Right ventricle myocardium superior (tissue), 1 donor: Measurements from ENCODE around the gene CRISPLD2. TPM values are rescaled to one million over a fixed set of nuclear protein-coding genes. Genes with fewer than 3 reads are reported as not detected.
A peak's percentile ranks its signal among the peaks of the same experiment; 100 is the strongest.

Source experiments
- ATAC-seq: fragments of 200-7000 bp; cut with Tn5 transposase; one replicate; pipeline ENCODE4 v1.9.1; 2020; ENCODE audit warnings: mild to moderate bottlenecking; ENCODE audit not compliant: poor library complexity
- DNase-seq: peaks from one replicate; pipeline ENCODE4 v3.0.0-alpha.2; 2020
- intact Hi-C: fragments of 100-400 bp; cut with DNase I; formaldehyde crosslinking; loops from one replicate; pipeline ENCODE4 v1.11.2; 2022
- long read RNA-seq: library from polyadenylated mRNA; unstranded; transcript quantifications from one replicate; pipeline ENCODE4 v2.0.0, GENCODE V29; 2021
- total RNA-seq: library from RNA; stranded (reverse); fragmentation: NEBNext Ultra II Directional; extraction: Animal tissue kit (Norgen Biotek cat#: 25700); gene quantifications from one replicate; pipeline ENCODE4 v1.2.1, GENCODE V29; 2021
- donor health status: DM: no; HTN: yes; CAD: no; lungs with severe emphysema.

Gene CRISPLD2
- 23.5 TPM for total RNA-seq
- long read RNA-seq, full-length matches to known transcripts: 7 of 16 reads
- long read RNA-seq, partial matches to known transcripts: 3 of 16 reads
- long read RNA-seq, other reads (novel, unspliced or antisense): 6 of 16 reads

DNA sequence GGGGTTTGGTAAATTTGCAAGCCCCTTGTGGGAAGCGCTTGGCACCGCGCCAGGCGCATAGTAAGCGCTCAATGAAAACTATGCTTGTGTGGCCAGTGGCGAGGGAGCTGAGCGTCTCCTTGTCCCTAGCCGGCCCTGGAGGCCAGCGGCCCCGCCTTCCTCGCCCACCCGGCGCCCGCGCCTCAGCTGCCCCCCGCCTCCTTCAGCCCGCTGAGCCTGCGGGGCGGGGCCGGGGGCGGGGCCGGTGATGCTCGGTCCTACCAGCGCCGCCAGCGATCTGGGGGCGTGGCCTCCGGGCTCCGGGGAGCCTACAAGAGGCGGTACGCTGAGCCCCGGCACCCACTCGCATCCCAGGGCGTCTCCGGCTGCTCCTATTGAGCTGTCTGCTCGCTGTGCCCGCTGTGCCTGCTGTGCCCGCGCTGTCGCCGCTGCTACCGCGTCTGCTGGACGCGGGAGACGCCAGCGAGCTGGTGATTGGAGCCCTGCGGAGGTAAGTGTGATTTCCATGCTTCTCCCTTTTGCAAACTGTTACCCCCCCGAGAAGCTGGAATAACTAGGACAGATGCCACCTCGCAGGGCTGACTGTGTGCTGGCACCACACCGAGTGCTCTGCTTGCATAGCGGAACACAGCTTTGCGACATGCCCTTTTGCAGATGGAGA, at the start of gene CRISPLD2:
CRISPLD2 (plus strand) TSS at position 342 of the 661 bp plus-strand sequence. CDS start 18,511 bp downstream, outside the sequence.
- DNase-seq (peak; percentile 98), ATAC-seq (peak; percentile 95)
- intact Hi-C loops: no loop called here

DNA sequence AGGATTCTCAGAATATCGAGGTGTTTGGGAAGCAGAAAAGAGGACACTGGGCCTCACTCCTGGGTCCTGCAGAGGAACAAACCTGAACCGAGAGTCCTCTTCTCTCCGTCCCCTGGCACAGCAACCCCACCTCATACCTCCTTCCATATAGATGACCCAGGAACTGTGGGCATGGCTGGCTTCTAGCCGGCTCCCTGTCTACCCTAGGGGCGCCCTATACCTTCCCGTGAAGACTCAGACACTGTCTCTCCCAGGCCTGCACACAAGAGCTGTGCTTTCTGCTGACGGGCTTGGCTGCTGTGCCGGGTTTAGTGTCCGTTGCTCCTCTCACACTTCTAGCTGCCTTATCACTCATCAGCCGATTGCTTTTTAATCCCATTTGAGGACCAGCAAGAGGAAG, 46.5 kb upstream of the CRISPLD2 start:
- ATAC-seq (no peak), DNase-seq (no peak)
- intact Hi-C loops: no loop called here

DNA sequence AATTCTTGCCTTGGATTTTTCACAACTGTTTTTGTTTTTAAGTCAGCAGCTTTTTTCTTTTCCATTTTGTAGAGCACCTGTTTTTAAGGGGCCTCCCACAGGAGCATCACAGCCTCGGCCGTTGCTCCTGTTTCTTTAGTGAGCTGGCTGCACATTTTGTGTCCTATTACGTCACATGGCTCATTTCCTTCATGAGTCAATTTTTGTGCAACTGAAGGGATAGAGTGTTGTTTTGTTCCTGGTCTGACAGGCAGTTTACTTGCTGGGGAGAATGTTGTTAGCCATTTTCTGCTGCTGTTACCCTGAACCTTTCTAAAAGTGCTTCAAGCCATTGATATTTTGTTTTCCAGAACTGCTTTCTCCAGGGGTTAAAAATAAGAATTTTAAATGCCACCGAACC, 45.0 kb upstream of the CRISPLD2 start:
- intact Hi-C loops: no loop called here
- peak; percentile 68 for ATAC-seq
- no peak for DNase-seq

DNA sequence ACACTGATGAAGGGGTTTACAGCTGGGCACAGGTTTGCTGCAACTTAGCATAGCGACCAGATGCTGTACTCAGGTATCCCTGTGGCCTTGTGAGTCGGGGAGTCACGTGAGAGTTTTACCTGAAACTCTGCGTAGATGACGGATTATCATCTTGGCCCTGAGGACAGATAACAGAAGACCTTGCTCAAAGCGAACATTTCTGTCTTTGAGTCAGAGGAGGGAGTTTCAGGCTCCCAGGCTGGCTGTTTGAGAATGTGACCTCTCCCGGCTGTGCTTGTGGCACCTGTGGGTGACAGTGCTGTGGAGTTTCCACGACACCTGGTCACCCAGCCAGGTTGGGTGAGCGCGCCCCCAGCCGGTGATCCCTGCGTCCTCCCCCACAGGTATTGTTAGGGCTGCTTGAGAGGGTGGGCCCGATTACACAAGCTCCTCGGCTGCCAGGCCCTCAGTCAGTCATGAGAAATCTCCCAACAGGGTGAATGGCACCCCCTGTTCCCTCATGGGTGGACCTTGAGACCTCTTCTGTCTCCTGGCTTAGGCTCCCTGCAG, 44.4 kb upstream of the CRISPLD2 start:
- ATAC-seq (no peak), DNase-seq (no peak)
- intact Hi-C loops: no loop called here

GRCh38 chr16:84777435-84777834, 42.4 kb upstream of the CRISPLD2 start:
- DNase-seq: no peak
- no peak for ATAC-seq
- intact Hi-C loops: no loop called here

GRCh38 chr16:84778720-84779119, 41.1 kb upstream of the CRISPLD2 start:
- intact Hi-C loops: no loop called here
- ATAC-seq: no peak
- no peak for DNase-seq

GRCh38 chr16:84780063-84780462, 39.7 kb upstream of the CRISPLD2 start:
- DNase-seq (no peak), ATAC-seq (no peak)
- intact Hi-C loops: no loop called here

DNA sequence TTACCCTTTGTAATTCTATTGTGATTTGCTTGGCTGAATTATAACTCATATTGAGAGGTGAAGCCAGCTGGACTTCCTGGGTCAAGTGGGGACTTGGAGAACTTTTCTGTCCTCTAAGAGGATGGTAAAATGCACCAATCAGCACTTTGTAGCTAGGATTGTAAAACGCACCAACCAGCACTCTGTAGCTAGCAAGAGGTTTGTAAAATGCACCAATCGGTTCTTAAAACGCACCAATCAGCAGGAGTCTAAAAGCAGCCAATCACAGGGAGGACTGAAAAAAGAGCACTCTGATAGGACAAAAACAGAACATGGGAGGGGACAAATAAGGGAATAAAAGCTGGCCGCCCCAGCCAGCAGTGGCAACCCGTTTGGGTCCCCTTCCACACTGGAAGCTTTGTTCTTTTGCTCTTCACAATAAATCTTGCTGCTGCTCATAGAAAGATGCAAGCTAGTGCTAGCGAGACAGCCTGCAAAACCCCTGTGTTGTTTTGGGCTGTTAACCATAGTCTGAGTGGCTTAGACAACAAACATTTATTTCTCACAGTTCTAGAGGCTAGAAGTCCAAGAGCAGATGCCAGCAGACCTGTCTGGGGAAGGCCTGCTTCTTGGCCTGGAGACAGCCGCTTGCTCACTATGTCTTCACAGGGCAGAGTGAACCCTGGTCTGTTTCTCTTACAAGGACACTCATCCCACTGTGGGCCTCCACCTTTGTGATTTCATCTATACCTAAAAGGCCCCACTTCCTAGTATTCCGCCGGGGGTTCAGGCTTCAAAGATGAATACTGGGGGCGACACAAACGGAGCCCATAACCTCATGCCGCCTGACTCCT, 39.0 kb upstream of the CRISPLD2 start:
- DNase-seq (no peak), ATAC-seq (no peak)
- intact Hi-C loops: no loop called here

- intact Hi-C loops: no loop called here
- ATAC-seq (no peak), DNase-seq (no peak)
Measured at GRCh38 chr16:84782846-84783245, 36.9 kb upstream of the CRISPLD2 start.

- DNase-seq: peak; percentile 64
- ATAC-seq: peak; percentile 82
Measured at GRCh38 chr16:84785843-84786581, 33.8 kb upstream of the CRISPLD2 start.

GRCh38 chr16:84786605-84787262, 33.1 kb upstream of the CRISPLD2 start:
- ATAC-seq (peak; percentile 64), DNase-seq (no peak)
- intact Hi-C loops: no loop called here

More at GRCh38 chr16:84785843-84786581, 33.8 kb upstream of the CRISPLD2 start:
- intact Hi-C loops: no loop called here

DNA sequence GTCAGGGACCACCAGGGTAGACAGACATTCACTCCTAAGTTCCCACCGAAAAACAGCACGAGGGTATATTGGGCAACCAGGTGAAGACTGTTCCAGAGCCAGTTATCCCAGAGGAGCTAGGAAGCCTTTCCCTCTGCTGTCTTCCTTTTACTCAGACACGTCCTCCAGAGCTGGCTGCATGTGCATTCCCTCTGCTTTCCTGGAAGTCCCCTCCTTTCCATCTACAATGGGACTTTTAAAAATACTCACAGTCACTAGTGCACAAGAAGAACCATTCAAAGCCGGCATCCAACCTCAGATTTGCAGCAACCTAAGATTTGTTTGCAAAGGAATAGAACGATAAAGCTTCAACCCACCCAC, 32.5 kb upstream of the CRISPLD2 start:
- intact Hi-C loops: no loop called here
- no peak for ATAC-seq
- no peak for DNase-seq

DNA sequence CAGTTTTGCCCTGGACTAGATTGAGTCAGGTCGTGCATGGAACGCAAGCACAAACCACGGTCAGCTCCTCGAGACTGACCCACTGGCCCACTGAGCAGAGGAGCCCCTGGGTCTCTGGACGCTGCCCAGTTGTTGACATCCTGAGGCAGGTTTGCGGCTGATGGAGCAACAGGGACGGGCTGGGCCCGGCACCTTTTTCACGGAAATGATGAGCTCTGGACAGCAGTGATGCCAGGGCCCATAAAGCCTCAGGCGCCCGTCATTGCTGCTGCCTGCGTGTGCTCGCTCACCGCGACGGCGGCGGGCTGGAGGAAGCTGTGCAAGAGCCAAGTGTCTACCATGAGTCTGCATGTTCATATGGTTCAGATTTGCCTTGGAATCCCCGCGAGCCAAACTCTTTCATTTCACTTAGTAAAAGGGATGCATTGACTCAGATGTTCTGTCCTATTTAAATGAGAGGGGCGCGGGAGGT, 30.8 kb upstream of the CRISPLD2 start:
- DNase-seq: no peak
- intact Hi-C loops: no loop called here
- ATAC-seq: no peak

DNA sequence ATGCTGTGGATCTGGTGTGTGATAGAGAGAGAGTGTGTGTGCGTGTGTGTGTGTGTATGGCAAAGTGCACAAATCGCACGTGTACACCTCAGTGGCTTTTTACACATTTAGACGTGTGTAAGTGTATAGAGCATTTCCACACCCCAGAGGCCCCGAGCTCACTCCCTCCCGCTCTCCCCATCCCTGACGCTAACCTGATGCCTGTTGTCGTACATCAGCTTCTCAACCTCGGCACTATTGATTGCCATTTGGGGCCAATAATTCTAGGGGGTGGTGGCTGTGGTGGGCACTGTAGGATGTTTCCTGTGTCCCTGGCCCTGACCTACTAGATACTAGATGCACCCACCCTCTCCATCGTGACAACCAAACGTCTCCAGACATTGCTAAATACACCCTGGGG, 30.4 kb upstream of the CRISPLD2 start:
- DNase-seq: no peak
- intact Hi-C loops: no loop called here
- no peak for ATAC-seq

- intact Hi-C loops: no loop called here
- DNase-seq: no peak
- no peak for ATAC-seq
Measured at GRCh38 chr16:84790301-84790700, 29.5 kb upstream of the CRISPLD2 start.

DNA sequence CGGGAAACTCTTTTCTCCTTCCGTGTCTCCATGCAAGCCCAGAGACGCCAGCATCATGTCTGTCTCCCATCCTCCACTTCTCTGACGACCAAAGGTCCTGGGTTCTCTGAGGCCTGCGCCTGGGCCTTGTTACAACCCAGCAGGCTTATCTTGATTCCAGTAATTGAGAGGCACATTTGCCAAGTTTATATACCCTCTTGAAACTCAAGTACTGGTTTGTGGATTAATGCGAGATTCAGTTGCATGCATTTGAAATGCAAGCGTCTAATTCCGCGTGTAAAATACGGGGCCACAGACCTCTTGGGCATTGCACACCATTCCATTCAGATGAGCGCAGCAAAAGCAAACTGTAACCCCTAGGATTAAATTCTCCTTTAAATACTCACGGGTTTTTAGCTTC, 28.7 kb upstream of the CRISPLD2 start:
- ATAC-seq (no peak), DNase-seq (no peak)
- intact Hi-C loops: no loop called here

- intact Hi-C loops: no loop called here
- DNase-seq: no peak
- ATAC-seq: no peak
Measured at GRCh38 chr16:84791501-84791900, 28.3 kb upstream of the CRISPLD2 start.

DNA sequence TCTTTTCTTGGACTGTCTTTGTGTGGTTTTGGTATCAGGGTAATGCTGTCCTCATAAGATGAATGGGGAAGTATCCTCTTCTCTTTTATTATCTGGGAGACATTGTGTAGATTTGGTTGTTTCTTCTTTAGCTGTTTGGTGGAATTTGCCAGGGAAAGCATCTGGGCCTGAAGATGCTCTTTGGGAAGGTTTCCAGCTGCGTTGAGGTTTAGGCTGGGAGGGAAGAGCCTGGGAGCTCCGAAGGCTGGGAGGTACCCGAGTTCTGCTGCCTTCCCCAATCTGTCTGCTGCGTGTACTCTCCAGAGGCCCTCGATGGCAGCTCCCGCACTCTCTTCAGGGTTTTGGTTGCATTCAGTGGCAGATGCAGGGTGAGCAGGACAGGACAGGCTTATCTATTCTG, 25.6 kb upstream of the CRISPLD2 start:
- DNase-seq: no peak
- no peak for ATAC-seq
- intact Hi-C loops: no loop called here

- ATAC-seq (no peak), DNase-seq (no peak)
- intact Hi-C loops: no loop called here
Measured at GRCh38 chr16:84794626-84795025, 25.2 kb upstream of the CRISPLD2 start.
